Loucy (cell line): ENCODE results near the gene CENPC.

Experiments used
- H2AFZ ChIP-seq: fragments of 200-600 bp; sonication (generic); 2 replicates; pipeline ENCODE4 v1.6.0; 2016; ENCODE audit warnings: antibody characterized with exemption, mild to moderate bottlenecking, low read length, moderate library complexity
- H3F3A ChIP-seq: fragments of 200-600 bp; 2 replicates; pipeline ENCODE4 v1.6.0; 2016; ENCODE audit warnings: antibody characterized with exemption, low read depth, mild to moderate bottlenecking
- H3K27me3 ChIP-seq: fragments of 200-600 bp; sonication (generic); 2 replicates; pipeline ENCODE4 v1.6.1; 2014; ENCODE audit warnings: low read length, mild to moderate bottlenecking; ENCODE audit not compliant: insufficient read depth, poor library complexity, severe bottlenecking
- H3K36me3 ChIP-seq: fragments of 200-600 bp; sonication (generic); 2 replicates; pipeline ENCODE4 v1.6.1; 2016; ENCODE audit warnings: low read length; ENCODE audit not compliant: insufficient read depth
- H3K4me1 ChIP-seq: fragments of 200-600 bp; sonication (generic); 2 replicates; pipeline ENCODE4 v1.5.1; 2014; ENCODE audit warnings: low read length, mild to moderate bottlenecking; ENCODE audit not compliant: insufficient read depth, poor library complexity, severe bottlenecking
- H3K4me2 ChIP-seq: fragments of 200-600 bp; sonication (generic); 2 replicates; pipeline ENCODE4 v1.6.0; 2014; ENCODE audit warnings: antibody characterized with exemption, low read length, low read depth, mild to moderate bottlenecking; ENCODE audit not compliant: poor library complexity, severe bottlenecking
- H3K4me3 ChIP-seq: fragments of 200-600 bp; sonication (generic); 2 replicates; pipeline ENCODE4 v1.5.1; 2014; ENCODE audit warnings: low read length, mild to moderate bottlenecking, mixed read lengths; ENCODE audit not compliant: poor library complexity, severe bottlenecking
- H3K79me2 ChIP-seq: fragments of 200-600 bp; sonication (generic); 2 replicates; pipeline ENCODE4 v1.6.1; 2014; ENCODE audit warnings: low read length; ENCODE audit not compliant: insufficient read depth
- H3K9ac ChIP-seq: fragments of 200-600 bp; sonication (generic); 2 replicates; pipeline ENCODE4 v1.6.0; 2014; ENCODE audit warnings: mild to moderate bottlenecking, low read depth, low read length, moderate library complexity; ENCODE audit not compliant: poor library complexity, severe bottlenecking
- H3K9me2 ChIP-seq: fragments of 200-600 bp; sonication (generic); replicated peaks from 2 replicates; pipeline ENCODE4 v1.6.1; 2016; ENCODE audit warnings: low read depth, low read length, mixed read lengths
- H3K9me3 ChIP-seq: fragments of 200-600 bp; sonication (generic); 2 replicates; pipeline ENCODE4 v1.6.1; 2014; ENCODE audit warnings: mild to moderate bottlenecking, antibody characterized with exemption, low read length, low read depth; ENCODE audit not compliant: insufficient read depth
- H4K20me1 ChIP-seq: fragments of 200-600 bp; sonication (generic); 2 replicates; pipeline ENCODE4 v1.6.0; 2014; ENCODE audit warnings: antibody characterized with exemption, low read length, mild to moderate bottlenecking; ENCODE audit not compliant: insufficient read depth, poor library complexity, severe bottlenecking
- EZH2phosphoT487 ChIP-seq: fragments of 200-600 bp; IDR thresholded peaks from 2 replicates; pipeline ENCODE4 v1.6.1; 2018; ENCODE audit warnings: antibody characterized with exemption, mild to moderate bottlenecking, moderate library complexity, borderline replicate concordance
- TF ChIP-seq, protein P1 (sequence below): fragments of 200-600 bp; sonication (generic); conservative IDR thresholded peaks from 2 replicates; pipeline ENCODE4 v1.5.1; 2014; ENCODE audit warnings: mild to moderate bottlenecking, antibody characterized with exemption, low read length

Gene CENPC

GRCh38 chr4:67570537-67570936 lies 25.2 kb upstream of the CENPC start:
- H3F3A ChIP-seq: no peaks in the 10 kb centered on the region
- H3K9me3 ChIP-seq: no peaks in the 10 kb centered on the region
- no peaks in the 10 kb centered on the region for H3K9me2 ChIP-seq
- no peak overlapping the region for H2AFZ ChIP-seq
- no peaks in the 10 kb centered on the region for H3K79me2 ChIP-seq
- no peak overlapping the region for H3K9ac ChIP-seq
- no peak overlapping the region for H3K4me2 ChIP-seq
- TF ChIP-seq EZH2phosphoT487: no peak
- TF ChIP-seq, protein P1, sequence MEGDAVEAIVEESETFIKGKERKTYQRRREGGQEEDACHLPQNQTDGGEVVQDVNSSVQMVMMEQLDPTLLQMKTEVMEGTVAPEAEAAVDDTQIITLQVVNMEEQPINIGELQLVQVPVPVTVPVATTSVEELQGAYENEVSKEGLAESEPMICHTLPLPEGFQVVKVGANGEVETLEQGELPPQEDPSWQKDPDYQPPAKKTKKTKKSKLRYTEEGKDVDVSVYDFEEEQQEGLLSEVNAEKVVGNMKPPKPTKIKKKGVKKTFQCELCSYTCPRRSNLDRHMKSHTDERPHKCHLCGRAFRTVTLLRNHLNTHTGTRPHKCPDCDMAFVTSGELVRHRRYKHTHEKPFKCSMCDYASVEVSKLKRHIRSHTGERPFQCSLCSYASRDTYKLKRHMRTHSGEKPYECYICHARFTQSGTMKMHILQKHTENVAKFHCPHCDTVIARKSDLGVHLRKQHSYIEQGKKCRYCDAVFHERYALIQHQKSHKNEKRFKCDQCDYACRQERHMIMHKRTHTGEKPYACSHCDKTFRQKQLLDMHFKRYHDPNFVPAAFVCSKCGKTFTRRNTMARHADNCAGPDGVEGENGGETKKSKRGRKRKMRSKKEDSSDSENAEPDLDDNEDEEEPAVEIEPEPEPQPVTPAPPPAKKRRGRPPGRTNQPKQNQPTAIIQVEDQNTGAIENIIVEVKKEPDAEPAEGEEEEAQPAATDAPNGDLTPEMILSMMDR: no peak
- H3K27me3 ChIP-seq: no peaks in the 10 kb centered on the region
- H3K4me1 ChIP-seq: peaks cover 56% of the 10 kb centered on the region
- no peaks in the 10 kb centered on the region for H4K20me1 ChIP-seq
- H3K36me3 ChIP-seq: no peaks in the 10 kb centered on the region
- no peak overlapping the region for H3K4me3 ChIP-seq

DNA sequence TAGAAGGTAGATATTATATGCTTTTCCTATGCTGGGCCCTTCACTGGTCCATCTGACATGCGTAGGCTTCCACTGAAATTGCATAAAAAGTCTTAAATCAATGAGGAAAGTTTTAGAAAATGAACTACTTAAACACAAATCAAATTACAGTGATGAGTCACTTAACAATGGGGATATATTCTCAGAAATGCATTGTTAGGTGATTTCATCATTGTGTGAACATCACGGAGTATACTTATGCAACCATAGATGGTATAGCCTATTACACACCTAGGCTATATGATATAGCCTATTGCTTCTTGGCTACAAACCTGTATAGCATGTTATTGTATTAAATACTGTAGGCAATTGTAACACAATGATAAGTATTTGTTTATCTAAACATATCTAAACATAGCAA lies 23.5 kb upstream of the CENPC start:
- Histone ChIP-seq H3F3A (no peaks in the 10 kb centered on the region), H3K9ac (no peak overlapping the region), H2AFZ (no peak overlapping the region), H3K36me3 (no peaks in the 10 kb centered on the region), H4K20me1 (no peaks in the 10 kb centered on the region), H3K27me3 (no peaks in the 10 kb centered on the region), H3K4me2 (no peak overlapping the region), H3K9me3 (no peaks in the 10 kb centered on the region), H3K79me2 (no peaks in the 10 kb centered on the region), H3K9me2 (no peaks in the 10 kb centered on the region), H3K4me3 (no peak overlapping the region), H3K4me1 (peaks cover 49% of the 10 kb centered on the region)
- TF ChIP-seq, protein P1: no peak
- TF ChIP-seq EZH2phosphoT487: no peak

GRCh38 chr4:67566335-67566734 lies 21.0 kb upstream of the CENPC start:
- no peaks in the 10 kb centered on the region for H3K9me3 ChIP-seq
- H3K27me3 ChIP-seq: no peaks in the 10 kb centered on the region
- no peak overlapping the region for H3K4me3 ChIP-seq
- peak overlapping the region; percentile 11; the same call in 1 of the 2 replicates for H2AFZ ChIP-seq
- H3K79me2 ChIP-seq: no peaks in the 10 kb centered on the region
- no peak overlapping the region for H3K4me2 ChIP-seq
- no peak overlapping the region for H3K9ac ChIP-seq
- H3F3A ChIP-seq: no peaks in the 10 kb centered on the region
- no peaks in the 10 kb centered on the region for H3K36me3 ChIP-seq
- H3K4me1 ChIP-seq: peaks cover 31% of the 10 kb centered on the region
- H4K20me1 ChIP-seq: no peaks in the 10 kb centered on the region
- H3K9me2 ChIP-seq: no peaks in the 10 kb centered on the region
- TF ChIP-seq, protein P1: no peak
- no peak for TF ChIP-seq EZH2phosphoT487
